LoVo (cell line): ENCODE results near the gene FRMD1.

Source experiments
- DNase-seq: peaks from one replicate; pipeline ENCODE4 v3.0.0-alpha.2; 2016; ENCODE audit warnings: low spot score

Gene FRMD1

GRCh38 chr6:168054765-168055560 is 24.0 kb downstream of the FRMD1 start:
- DNase-seq = no peak

GRCh38 chr6:168053957-168054471 is 25.0 kb downstream of the FRMD1 start:
- no peak for DNase-seq

- DNase-seq = no peak
Measured at GRCh38 chr6:168053086-168053956, 25.7 kb downstream of the FRMD1 start.

- DNase-seq = peak; percentile 6
Measured at GRCh38 chr6:168052291-168052891, 26.6 kb downstream of the FRMD1 start.

GRCh38 chr6:168051648-168052047 is 27.4 kb downstream of the FRMD1 start:
- no peak for DNase-seq

- DNase-seq = no peak
Measured at GRCh38 chr6:168050881-168051586, 28.0 kb downstream of the FRMD1 start.

- DNase-seq = no peak
Measured at GRCh38 chr6:168050225-168050880, 28.7 kb downstream of the FRMD1 start.

GRCh38 chr6:168049706-168050224 is 29.2 kb downstream of the FRMD1 start:
- no peak for DNase-seq

GRCh38 chr6:168049277-168049676 is 29.7 kb downstream of the FRMD1 start:
- DNase-seq = no peak

- DNase-seq = no peak
Measured at GRCh38 chr6:168048724-168049025, 30.3 kb downstream of the FRMD1 start.

GRCh38 chr6:168047841-168048723 is 30.9 kb downstream of the FRMD1 start:
- no peak for DNase-seq

- no peak for DNase-seq
Measured at GRCh38 chr6:168046696-168047095, 32.3 kb downstream of the FRMD1 start.

GRCh38 chr6:168045706-168046620 is 33.0 kb downstream of the FRMD1 start:
- DNase-seq = no peak

GRCh38 chr6:168045141-168045691 is 33.8 kb downstream of the FRMD1 start:
- no peak for DNase-seq

- no peak for DNase-seq
Measured at GRCh38 chr6:168044521-168045130, 34.4 kb downstream of the FRMD1 start.

GRCh38 chr6:168043848-168044415 is 35.1 kb downstream of the FRMD1 start:
- no peak for DNase-seq

GRCh38 chr6:168043193-168043847 is 35.7 kb downstream of the FRMD1 start:
- DNase-seq = no peak
